ENCODE results near the gene GRIP1. TPM values are rescaled to one million over a fixed set of nuclear protein-coding genes. Genes with fewer than 3 reads are reported as not detected.
"Not testable (repeated sequence)": the region's sequence is repeated elsewhere in the genome, so short reads cannot be mapped to it uniquely, and the experiment has no call there.

The GRIP1 gene
- polyA plus RNA-seq, 3 donors from 2014 or later: 0.31 to 1.7 TPM; not detected in 1

DNA sequence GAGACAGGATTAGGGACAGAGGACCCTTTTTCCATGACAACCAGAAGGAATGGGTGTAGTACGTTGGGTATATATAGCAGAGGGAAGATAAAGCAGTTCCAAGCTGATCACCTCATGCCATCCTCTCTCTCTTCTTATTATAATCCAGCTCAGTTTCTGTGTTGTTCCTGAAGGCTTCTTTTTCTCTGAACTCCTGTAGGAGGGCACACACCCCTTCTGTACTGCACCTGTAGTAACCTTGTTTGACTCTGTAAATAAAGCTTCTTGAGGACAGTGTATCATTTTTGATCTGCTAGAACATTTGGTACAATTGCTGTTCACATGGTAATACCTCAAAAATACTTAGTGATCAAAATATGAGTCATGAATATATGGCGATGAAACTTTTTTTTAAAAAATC is 343.1 kb downstream of the GRIP1 start:
- H3K4me1 Mint-ChIP-seq: no peaks in the 10 kb centered on the region
- no peak overlapping the region for H3K4me3 Mint-ChIP-seq
- no peaks in the 10 kb centered on the region for H3K27me3 Mint-ChIP-seq (ENCODE audit: low read depth in 3 of 3)
- no peak for DNase-seq
- no peaks in the 10 kb centered on the region for H3K9me3 Mint-ChIP-seq
- H3K27ac Mint-ChIP-seq: no peak overlapping the region
- peaks cover 38 to 50% (median 41%) of the 10 kb centered on the region in 3 donors for H3K36me3 Mint-ChIP-seq

DNA sequence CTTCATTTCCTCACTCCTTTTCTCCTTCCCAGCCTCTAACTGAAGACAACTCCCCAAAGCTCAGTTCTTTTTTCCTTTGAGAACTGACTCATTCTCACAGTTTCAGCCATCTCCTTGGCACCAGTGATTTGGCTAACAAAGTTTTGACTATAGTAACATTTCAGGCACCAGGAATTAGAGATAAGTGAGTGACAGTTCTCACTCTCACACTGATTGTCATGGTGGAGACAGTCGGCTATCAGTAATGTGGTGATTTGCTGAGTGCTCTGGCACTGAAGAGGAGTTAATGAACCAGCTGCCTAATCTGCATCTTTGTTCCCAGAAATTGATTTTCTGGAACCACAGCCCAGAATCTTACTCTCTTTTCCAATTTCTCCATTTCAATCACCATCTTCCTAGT is 347.1 kb downstream of the GRIP1 start:
- H3K4me3 Mint-ChIP-seq: no peak overlapping the region
- no peak overlapping the region for H3K27ac Mint-ChIP-seq
- H3K9me3 Mint-ChIP-seq: no peaks in the 10 kb centered on the region
- peaks cover 5 to 11% of the 10 kb centered on the region in 2 donors for H3K4me1 Mint-ChIP-seq
- no peaks in the 10 kb centered on the region for H3K27me3 Mint-ChIP-seq (ENCODE audit: low read depth in 3 of 3)
- H3K36me3 Mint-ChIP-seq: peaks cover 24 to 34% (median 30%) of the 10 kb centered on the region in 3 donors
- DNase-seq: no peak

DNA sequence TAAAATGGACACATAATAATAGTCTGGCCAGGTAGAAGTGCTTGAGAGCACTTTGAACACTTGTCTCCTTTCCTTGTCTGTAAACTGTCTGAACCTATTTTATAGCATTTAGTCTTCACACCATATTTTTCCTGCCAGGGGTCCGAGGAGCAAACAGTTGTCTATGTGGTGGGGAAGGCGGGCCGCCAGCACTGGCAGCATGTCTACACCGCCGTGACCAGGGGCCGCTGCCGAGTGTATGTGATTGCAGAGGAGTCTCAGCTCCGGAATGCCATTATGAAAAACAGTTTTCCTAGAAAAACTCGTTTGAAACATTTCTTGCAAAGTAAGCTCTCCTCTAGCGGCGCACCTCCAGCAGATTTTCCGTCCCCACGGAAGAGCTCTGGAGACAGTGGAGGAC is 347.9 kb downstream of the GRIP1 start:
- no peak for DNase-seq
- Mint-ChIP-seq H3K27me3 (ENCODE audit: low read depth in 3 of 3) (no peaks in the 10 kb centered on the region), H3K36me3 (peaks cover 25 to 36% (median 31%) of the 10 kb centered on the region in 3 donors), H3K27ac (no peak overlapping the region), H3K4me3 (no peak overlapping the region), H3K4me1 (peaks cover 5 to 11% of the 10 kb centered on the region in 2 donors), H3K9me3 (no peaks in the 10 kb centered on the region)

- H3K9me3 Mint-ChIP-seq: no peaks in the 10 kb centered on the region
- peaks cover 5 to 11% of the 10 kb centered on the region in 2 donors for H3K4me1 Mint-ChIP-seq
- no peak for DNase-seq
- H3K4me3 Mint-ChIP-seq: no peak overlapping the region
- H3K36me3 Mint-ChIP-seq: peaks cover 35 to 46% (median 39%) of the 10 kb centered on the region in 3 donors
- no peak overlapping the region for H3K27ac Mint-ChIP-seq
- no peaks in the 10 kb centered on the region for H3K27me3 Mint-ChIP-seq (ENCODE audit: low read depth in 3 of 3)
Observed at GRCh38 chr12:66329941-66330340, 348.9 kb downstream of the GRIP1 start.

DNA sequence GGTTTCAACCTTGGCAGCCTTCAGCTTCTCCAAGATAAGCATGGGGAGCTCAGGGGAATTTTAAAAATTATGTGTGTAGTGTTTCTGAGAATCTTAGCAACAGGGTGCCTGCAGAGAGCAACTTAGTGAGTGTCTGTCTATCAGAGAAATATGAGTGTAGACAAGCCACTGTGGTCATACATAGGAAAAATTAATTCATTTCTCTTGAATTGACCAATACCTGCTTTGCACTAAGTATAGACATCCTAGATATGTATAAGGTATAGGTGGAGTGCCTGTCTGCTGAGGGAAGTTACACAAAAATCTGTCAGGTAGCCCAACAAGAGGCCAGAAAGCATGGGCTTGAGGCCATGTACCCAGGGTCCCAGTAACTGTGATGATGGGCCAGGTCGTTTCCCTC is 355.9 kb downstream of the GRIP1 start:
- Mint-ChIP-seq H3K9me3 (no peaks in the 10 kb centered on the region), H3K4me1 (peaks cover 5 to 47% of the 10 kb centered on the region in 2 donors), H3K27ac (peak overlapping the region in 1 of 6 donors; percentile 71), H3K36me3 (peaks cover 24 to 47% (median 32%) of the 10 kb centered on the region in 3 donors), H3K4me3 (no peak overlapping the region), H3K27me3 (ENCODE audit: low read depth in 3 of 3) (no peaks in the 10 kb centered on the region)
- no peak for DNase-seq

DNA sequence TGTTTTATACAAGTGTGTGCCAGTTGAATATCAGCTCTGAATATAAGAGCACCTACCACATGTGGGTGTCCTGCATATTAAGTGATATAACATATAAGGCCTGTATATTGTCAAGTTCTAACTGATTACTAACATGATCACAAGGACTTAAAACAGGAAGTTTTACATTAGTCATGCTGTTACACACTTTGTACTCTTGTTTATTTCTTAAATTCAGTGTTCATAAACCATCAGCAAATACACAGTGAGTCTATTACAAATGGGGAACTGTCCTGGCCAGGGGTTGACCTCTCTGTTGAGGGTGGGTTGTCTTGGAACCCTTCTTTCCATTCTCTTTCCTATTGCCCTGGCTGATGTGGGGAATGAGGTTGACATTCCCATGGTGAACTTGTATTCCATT is 357.4 kb downstream of the GRIP1 start:
- no peak for DNase-seq
- Mint-ChIP-seq H3K9me3 (no peaks in the 10 kb centered on the region), H3K4me1 (peaks cover 3 to 46% of the 10 kb centered on the region in 2 donors), H3K4me3 (no peak overlapping the region), H3K27ac (peak overlapping the region in 2 of 6 donors; percentile 34 to 45), H3K27me3 (ENCODE audit: low read depth in 3 of 3) (no peaks in the 10 kb centered on the region), H3K36me3 (peaks cover 14 to 41% (median 21%) of the 10 kb centered on the region in 3 donors)

- peak overlapping the region in 1 of 6 donors; percentile 45 for H3K27ac Mint-ChIP-seq
- DNase-seq: no peak
- H3K9me3 Mint-ChIP-seq: no peaks in the 10 kb centered on the region
- H3K4me3 Mint-ChIP-seq: no peak overlapping the region
- peaks cover 3 to 46% of the 10 kb centered on the region in 2 donors for H3K4me1 Mint-ChIP-seq
- H3K36me3 Mint-ChIP-seq: peaks cover 13 to 41% (median 20%) of the 10 kb centered on the region in 3 donors
- no peaks in the 10 kb centered on the region for H3K27me3 Mint-ChIP-seq (ENCODE audit: low read depth in 3 of 3)
Observed at GRCh38 chr12:66320996-66321395, 357.9 kb downstream of the GRIP1 start.

DNA sequence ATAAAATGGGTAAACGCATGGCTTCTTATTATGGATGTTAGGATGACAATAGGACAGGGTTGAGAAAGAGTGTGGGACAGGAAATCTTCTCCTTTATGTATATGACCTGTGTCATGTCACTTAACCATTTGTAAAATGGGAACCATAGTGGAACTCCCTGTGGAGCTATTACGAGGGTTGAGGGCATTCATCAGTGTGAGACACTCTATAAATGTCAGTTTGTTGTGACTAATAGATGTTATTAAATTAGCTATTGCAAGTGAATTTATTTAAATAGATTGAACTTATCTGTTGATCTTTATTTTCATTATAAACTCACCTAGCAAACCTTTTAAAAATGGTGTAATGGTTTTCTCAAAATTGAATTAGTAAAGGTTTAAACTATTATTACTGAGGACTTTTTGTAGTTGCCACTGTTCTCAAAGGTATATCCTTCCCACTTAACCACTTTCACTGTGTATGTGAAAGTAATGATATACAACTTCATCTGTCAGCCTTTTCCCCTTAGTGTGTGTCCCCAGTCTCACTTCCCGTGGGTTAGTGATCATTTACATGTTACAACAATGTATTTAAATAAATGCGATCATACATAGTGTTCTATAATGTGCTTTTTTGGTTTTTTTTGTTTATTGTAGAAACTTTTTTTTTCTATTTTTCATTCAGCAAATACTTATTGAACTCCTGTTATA is 359.5 kb downstream of the GRIP1 start:
- Mint-ChIP-seq H3K4me1 (peaks cover 13 to 62% of the 10 kb centered on the region in 2 donors), H3K9me3 (no peaks in the 10 kb centered on the region), H3K36me3 (peaks cover 0 to 31% (median 12%) of the 10 kb centered on the region in 3 donors), H3K27me3 (ENCODE audit: low read depth in 3 of 3) (no peaks in the 10 kb centered on the region), H3K4me3 (no peak overlapping the region), H3K27ac (peak overlapping the region in 1 of 6 donors; percentile 6)
- no peak for DNase-seq

DNA sequence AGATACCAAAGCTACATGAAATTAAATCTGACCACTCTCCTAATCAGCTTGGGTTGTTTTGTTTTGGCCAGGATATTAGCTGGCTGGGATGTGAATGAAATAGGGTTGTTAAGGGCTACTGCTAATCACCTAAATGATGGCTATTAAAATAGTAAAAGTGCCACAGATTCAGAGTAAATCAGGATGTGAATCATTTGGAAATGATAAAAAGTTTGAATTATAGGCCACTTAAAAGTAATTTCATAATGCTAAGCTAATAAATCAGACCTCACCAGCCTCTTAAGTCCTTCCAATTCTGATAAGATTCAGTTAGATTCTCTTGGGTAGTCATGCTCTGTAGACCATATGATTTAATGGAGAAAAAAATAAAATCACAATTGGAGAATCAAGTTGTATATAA is 364.6 kb downstream of the GRIP1 start:
- Mint-ChIP-seq H3K36me3 (peaks cover 15 to 32% (median 19%) of the 10 kb centered on the region in 3 donors), H3K27me3 (ENCODE audit: low read depth in 3 of 3) (peaks cover 0 to 2% (median 0%) of the 10 kb centered on the region in 3 donors), H3K4me1 (peaks cover 58 to 83% of the 10 kb centered on the region in 2 donors), H3K4me3 (peak overlapping the region in 1 of 5 donors; percentile 8), H3K9me3 (no peaks in the 10 kb centered on the region), H3K27ac (peak overlapping the region in 3 of 6 donors; percentile 3 to 32 (median 11))
- DNase-seq: no peak

DNA sequence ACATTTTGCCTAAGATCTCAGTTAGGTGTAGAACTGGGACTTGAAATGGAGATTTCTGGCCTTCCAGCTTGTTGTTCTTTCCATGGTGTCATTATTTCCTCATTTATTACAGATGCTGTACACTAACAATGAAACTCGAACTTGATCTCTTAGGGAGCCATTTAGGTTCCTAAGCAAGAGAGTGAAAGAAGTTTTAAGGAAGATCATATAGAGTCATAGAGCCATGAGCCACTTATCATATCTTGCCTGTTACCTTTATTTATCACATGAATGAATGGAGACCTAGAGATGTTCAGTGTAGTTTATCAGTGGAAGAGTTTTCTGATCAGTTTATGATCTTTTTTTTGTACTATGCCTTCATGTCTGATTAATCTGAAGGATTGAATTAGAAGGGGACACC is 366.7 kb downstream of the GRIP1 start:
- Mint-ChIP-seq H3K4me1 (peaks cover 59 to 79% of the 10 kb centered on the region in 2 donors), H3K27me3 (ENCODE audit: low read depth in 3 of 3) (peaks cover 0 to 2% (median 0%) of the 10 kb centered on the region in 3 donors), H3K4me3 (peak overlapping the region in 4 of 5 donors; percentile 3 to 9 (median 6)), H3K36me3 (peaks cover 19 to 43% (median 22%) of the 10 kb centered on the region in 3 donors), H3K27ac (peak overlapping the region in 2 of 6 donors; percentile 6 to 19), H3K9me3 (no peaks in the 10 kb centered on the region)
- no peak for DNase-seq

DNA sequence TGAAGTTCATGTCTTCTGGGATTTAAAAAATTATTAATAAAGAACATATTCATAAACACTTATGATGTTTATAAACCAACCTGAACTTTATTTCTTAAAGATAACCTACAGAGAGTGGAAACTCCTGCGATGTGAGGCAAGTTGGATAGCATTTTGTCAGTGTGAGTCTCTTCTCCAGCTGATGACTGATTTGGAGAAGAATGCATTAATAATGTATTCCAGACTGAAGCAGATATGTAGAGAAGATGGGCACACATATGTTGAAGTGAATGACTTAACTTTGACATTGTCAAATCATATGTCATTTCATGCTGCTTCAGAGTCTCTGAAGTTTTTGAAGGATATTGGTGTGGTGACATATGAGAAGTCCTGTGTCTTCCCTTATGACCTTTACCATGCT is 369.3 kb downstream of the GRIP1 start:
- H3K27ac Mint-ChIP-seq: no peak overlapping the region
- no peaks in the 10 kb centered on the region for H3K9me3 Mint-ChIP-seq
- H3K36me3 Mint-ChIP-seq: peaks cover 22 to 48% (median 22%) of the 10 kb centered on the region in 3 donors
- peaks cover 67 to 86% of the 10 kb centered on the region in 2 donors for H3K4me1 Mint-ChIP-seq
- no peak overlapping the region for H3K4me3 Mint-ChIP-seq
- H3K27me3 Mint-ChIP-seq (ENCODE audit: low read depth in 3 of 3): peaks cover 0 to 2% (median 0%) of the 10 kb centered on the region in 3 donors
- DNase-seq: no peak

DNA sequence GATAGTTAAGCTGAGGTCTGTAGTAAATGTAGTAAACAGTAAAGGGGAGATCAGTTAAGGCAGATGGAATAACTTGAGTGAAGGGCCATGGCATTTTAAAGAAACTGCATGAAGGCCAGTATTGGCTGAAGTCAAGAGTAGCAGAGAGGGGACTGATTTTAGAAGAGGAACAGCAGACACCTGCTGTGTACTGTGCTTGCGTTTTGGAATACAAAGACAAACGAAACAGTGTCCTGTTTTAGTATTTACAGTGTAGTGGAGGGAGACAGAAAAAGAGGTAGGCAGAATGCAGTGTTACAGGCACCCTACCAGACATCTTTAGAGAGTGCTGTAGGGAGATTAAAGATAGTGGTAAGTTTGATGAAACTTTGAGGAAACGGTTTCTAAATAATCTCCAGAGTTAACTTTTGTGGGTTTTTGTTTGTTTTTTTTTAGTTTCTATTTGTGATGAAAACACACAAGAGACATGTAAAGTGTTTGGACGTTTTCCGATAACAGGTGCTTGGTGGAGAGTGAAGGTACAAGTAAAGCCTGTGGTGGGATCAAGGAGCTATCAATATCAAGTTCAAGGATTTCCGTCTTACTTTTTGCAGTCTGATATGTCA is 374.5 kb downstream of the GRIP1 start:
- peaks cover 51 to 77% of the 10 kb centered on the region in 2 donors for H3K4me1 Mint-ChIP-seq
- peak overlapping the region; percentile 87 to 99 (median 93) for H3K27ac Mint-ChIP-seq
- peak overlapping the region; percentile 98 to 99 (median 99) for H3K4me3 Mint-ChIP-seq
- peaks cover 4 to 19% (median 7%) of the 10 kb centered on the region in 3 donors for H3K36me3 Mint-ChIP-seq
- DNase-seq: no peak
- H3K9me3 Mint-ChIP-seq: no peaks in the 10 kb centered on the region
- H3K27me3 Mint-ChIP-seq (ENCODE audit: low read depth in 3 of 3): peaks cover 7 to 11% (median 11%) of the 10 kb centered on the region in 3 donors

DNA sequence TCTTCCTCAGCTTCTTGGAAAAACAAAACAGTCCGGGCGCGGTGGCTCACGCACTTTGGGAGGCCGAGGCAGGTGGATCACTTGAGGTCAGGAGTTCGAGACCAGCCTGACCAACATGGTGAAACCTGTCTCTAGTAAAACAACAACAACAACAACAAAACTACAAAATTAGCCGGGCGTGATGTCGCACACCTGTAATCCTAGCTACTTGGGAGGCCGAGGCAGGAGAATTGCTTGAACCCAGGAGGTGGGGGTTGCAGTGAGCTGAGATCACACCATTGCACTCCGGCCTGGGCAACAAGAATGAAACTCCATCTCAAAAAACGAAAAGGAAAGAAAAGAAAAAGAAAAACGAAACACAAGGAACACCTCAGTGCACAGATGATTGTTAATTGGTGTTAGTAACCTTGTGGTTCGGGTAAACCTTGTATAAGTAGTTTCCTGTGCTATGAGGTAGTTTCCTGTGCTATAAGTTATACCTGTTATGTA is 375.5 kb downstream of the GRIP1 start:
- H3K4me3 Mint-ChIP-seq: peak overlapping the region; percentile 98 to 99 (median 99)
- peaks cover 7 to 11% (median 11%) of the 10 kb centered on the region in 3 donors for H3K27me3 Mint-ChIP-seq (ENCODE audit: low read depth in 3 of 3)
- DNase-seq: peak; percentile 61 to 63 (median 61)
- H3K27ac Mint-ChIP-seq: peak overlapping the region; percentile 87 to 99 (median 93)
- not testable (repeated sequence) for H3K9me3 Mint-ChIP-seq
- peaks cover 0 to 14% (median 7%) of the 10 kb centered on the region in 3 donors for H3K36me3 Mint-ChIP-seq
- peaks cover 46 to 71% of the 10 kb centered on the region in 2 donors for H3K4me1 Mint-ChIP-seq

DNA sequence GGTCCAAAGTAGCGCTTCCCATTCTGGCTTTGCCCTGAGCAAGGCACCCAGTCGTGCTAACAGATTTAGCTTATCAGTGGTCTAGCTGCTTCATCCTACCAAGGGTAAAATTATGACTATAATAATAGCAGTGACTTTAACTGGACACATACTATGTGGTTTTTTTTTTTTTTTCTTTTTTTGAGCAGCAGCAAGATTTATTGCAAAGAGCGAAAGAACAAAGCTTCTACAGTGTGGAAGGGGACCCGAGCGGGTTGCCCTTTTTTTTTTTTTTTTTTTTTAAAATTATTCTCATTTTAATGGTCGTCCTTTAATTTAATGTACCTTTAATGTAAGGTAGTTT is 376.1 kb downstream of the GRIP1 start:
- Mint-ChIP-seq H3K36me3 (peaks cover 0 to 9% (median 4%) of the 10 kb centered on the region in 3 donors), H3K27me3 (ENCODE audit: low read depth in 3 of 3) (peaks cover 7 to 11% (median 11%) of the 10 kb centered on the region in 3 donors), H3K27ac (peak overlapping the region; percentile 95 to 99 (median 98)), H3K4me3 (peak overlapping the region; percentile 98 to 99 (median 99)), H3K4me1 (peaks cover 46 to 65% of the 10 kb centered on the region in 2 donors), H3K9me3 (no peaks in the 10 kb centered on the region)
- no peak for DNase-seq

Measured in immature natural killer cell (primary cell).